ENCODE results near the gene CCDC74A. TPM values are rescaled to one million over a fixed set of nuclear protein-coding genes. Genes with fewer than 3 reads are reported as not detected.
"Not testable (repeated sequence)": the region's sequence is repeated elsewhere in the genome, so short reads cannot be mapped to it uniquely, and the experiment has no call there.

CCDC74A gene
- total RNA-seq (0.49 TPM), polyA plus RNA-seq (under 1 TPM in 2 of 4 donors, not detected in 2; 0.29 to 0.31 TPM)

GRCh38 chr2:131527131-131528001, at the start of gene CCDC74A:
CCDC74A (plus strand) TSS chr2:131527888; CDS start chr2:131527971, 83 bp downstream.
- not testable (repeated sequence) for H3K36me3 ChIP-seq (ENCODE audit: control insufficient read depth, insufficient read depth, low read length); H3K36me3 Mint-ChIP-seq; H3K9me3 Mint-ChIP-seq; H3K27me3 Mint-ChIP-seq; H3K9me3 ChIP-seq (ENCODE audit: control insufficient read depth in 2 of 2, low read length in 2 of 2); H3K27me3 ChIP-seq (ENCODE audit: control insufficient read depth, insufficient read depth, low read length); H3K4me1 ChIP-seq (ENCODE audit: control insufficient read depth, insufficient read depth, low read length, poor library complexity, severe bottlenecking)
- H3K4me3 ChIP-seq (ENCODE audit: low read depth, low read length), result peak within 1 kb of the TSS; percentile 32
- peak within 1 kb of the TSS; percentile 87 to 95 (median 90) for H3K4me3 Mint-ChIP-seq
- peaks cover 0 to 12% (median 3%) of the 10 kb centered on the region in 4 donors for H3K4me1 Mint-ChIP-seq
- ATAC-seq (ENCODE audit: low read depth in 2 of 2) (peak; percentile 87 to 89), DNase-seq (peak; percentile 75 to 81 (median 80))
- peak within 1 kb of the TSS; percentile 52 to 88 (median 64) for H3K27ac Mint-ChIP-seq
- peak within 1 kb of the TSS; percentile 41 for H3K27ac ChIP-seq (ENCODE audit: insufficient read depth, low read length, poor library complexity, severe bottlenecking)

GRCh38 chr2:131478074-131478849, 49.4 kb upstream of the CCDC74A start:
- not testable (repeated sequence) for H3K36me3 ChIP-seq (ENCODE audit: control insufficient read depth, insufficient read depth, low read length); H3K27ac ChIP-seq (ENCODE audit: insufficient read depth, low read length, poor library complexity, severe bottlenecking); H3K9me3 ChIP-seq (ENCODE audit: control insufficient read depth in 2 of 2, low read length in 2 of 2); H3K9me3 Mint-ChIP-seq; H3K4me1 Mint-ChIP-seq; H3K36me3 Mint-ChIP-seq; H3K27me3 ChIP-seq (ENCODE audit: control insufficient read depth, insufficient read depth, low read length); DNase-seq; H3K4me3 ChIP-seq (ENCODE audit: low read depth, low read length); H3K4me1 ChIP-seq (ENCODE audit: control insufficient read depth, insufficient read depth, low read length, poor library complexity, severe bottlenecking); ATAC-seq (ENCODE audit: low read depth in 2 of 2); H3K4me3 Mint-ChIP-seq; H3K27me3 Mint-ChIP-seq; H3K27ac Mint-ChIP-seq

GRCh38 chr2:131478850-131479461, 48.7 kb upstream of the CCDC74A start:
- H3K4me1 Mint-ChIP-seq; H3K27ac Mint-ChIP-seq; H3K4me3 Mint-ChIP-seq; H3K36me3 ChIP-seq (ENCODE audit: control insufficient read depth, insufficient read depth, low read length); H3K27me3 ChIP-seq (ENCODE audit: control insufficient read depth, insufficient read depth, low read length); H3K9me3 Mint-ChIP-seq; ATAC-seq (ENCODE audit: low read depth in 2 of 2); H3K27ac ChIP-seq (ENCODE audit: insufficient read depth, low read length, poor library complexity, severe bottlenecking); H3K36me3 Mint-ChIP-seq; H3K4me3 ChIP-seq (ENCODE audit: low read depth, low read length); H3K27me3 Mint-ChIP-seq; H3K9me3 ChIP-seq (ENCODE audit: control insufficient read depth in 2 of 2, low read length in 2 of 2); H3K4me1 ChIP-seq (ENCODE audit: control insufficient read depth, insufficient read depth, low read length, poor library complexity, severe bottlenecking); DNase-seq: not testable (repeated sequence)

- not testable (repeated sequence) for H3K4me3 ChIP-seq (ENCODE audit: low read depth, low read length); H3K27ac Mint-ChIP-seq; H3K4me1 Mint-ChIP-seq; H3K36me3 Mint-ChIP-seq; H3K27ac ChIP-seq (ENCODE audit: insufficient read depth, low read length, poor library complexity, severe bottlenecking); H3K27me3 ChIP-seq (ENCODE audit: control insufficient read depth, insufficient read depth, low read length); ATAC-seq (ENCODE audit: low read depth in 2 of 2); DNase-seq; H3K9me3 Mint-ChIP-seq; H3K9me3 ChIP-seq (ENCODE audit: control insufficient read depth in 2 of 2, low read length in 2 of 2); H3K27me3 Mint-ChIP-seq; H3K36me3 ChIP-seq (ENCODE audit: control insufficient read depth, insufficient read depth, low read length); H3K4me3 Mint-ChIP-seq; H3K4me1 ChIP-seq (ENCODE audit: control insufficient read depth, insufficient read depth, low read length, poor library complexity, severe bottlenecking)
These were observed 47.3 kb upstream of the CCDC74A start for GRCh38 chr2:131480351-131480750.

GRCh38 chr2:131482506-131483155, 45.1 kb upstream of the CCDC74A start:
- H3K4me3 Mint-ChIP-seq, result not testable (repeated sequence)

GRCh38 chr2:131483981-131484820, 43.5 kb upstream of the CCDC74A start:
- not testable (repeated sequence) for DNase-seq; ATAC-seq (ENCODE audit: low read depth in 2 of 2); H3K27me3 Mint-ChIP-seq; H3K4me3 ChIP-seq (ENCODE audit: low read depth, low read length); H3K4me3 Mint-ChIP-seq; H3K9me3 Mint-ChIP-seq; H3K27ac Mint-ChIP-seq; H3K36me3 Mint-ChIP-seq; H3K4me1 ChIP-seq (ENCODE audit: control insufficient read depth, insufficient read depth, low read length, poor library complexity, severe bottlenecking); H3K27ac ChIP-seq (ENCODE audit: insufficient read depth, low read length, poor library complexity, severe bottlenecking); H3K9me3 ChIP-seq (ENCODE audit: control insufficient read depth in 2 of 2, low read length in 2 of 2); H3K36me3 ChIP-seq (ENCODE audit: control insufficient read depth, insufficient read depth, low read length); H3K27me3 ChIP-seq (ENCODE audit: control insufficient read depth, insufficient read depth, low read length)
- H3K4me1 Mint-ChIP-seq, result peaks cover 0 to 25% (median 5%) of the 10 kb centered on the region in 4 donors

More at GRCh38 chr2:131482506-131483155, 45.1 kb upstream of the CCDC74A start:
- not testable (repeated sequence) for H3K27ac ChIP-seq (ENCODE audit: insufficient read depth, low read length, poor library complexity, severe bottlenecking); H3K4me1 ChIP-seq (ENCODE audit: control insufficient read depth, insufficient read depth, low read length, poor library complexity, severe bottlenecking); H3K27ac Mint-ChIP-seq; ATAC-seq (ENCODE audit: low read depth in 2 of 2); H3K9me3 ChIP-seq (ENCODE audit: control insufficient read depth in 2 of 2, low read length in 2 of 2); H3K27me3 Mint-ChIP-seq; H3K36me3 Mint-ChIP-seq; H3K9me3 Mint-ChIP-seq; H3K27me3 ChIP-seq (ENCODE audit: control insufficient read depth, insufficient read depth, low read length); H3K4me3 ChIP-seq (ENCODE audit: low read depth, low read length); H3K36me3 ChIP-seq (ENCODE audit: control insufficient read depth, insufficient read depth, low read length); DNase-seq
- peaks cover 0 to 12% (median 2%) of the 10 kb centered on the region in 4 donors for H3K4me1 Mint-ChIP-seq

Data from CD4-positive, CD25-positive, alpha-beta regulatory T cell (primary cell).